Measurements from ENCODE around the gene GRM8.

GRCh38 chr7:126533715-126534114, 719.0 kb downstream of the GRM8 start:
- TF ChIP-seq POLR2AphosphoS5 (IDR thresholded peaks at IDR 0.05; ENCODE audit: low read depth, low read length): no peak
- no peak for TF ChIP-seq REST (IDR thresholded peaks at IDR 0.05; ENCODE audit: insufficient read depth in 1 of 2, low read depth in 2 of 2, low read length in 2 of 2)
- TF ChIP-seq SIN3A (IDR thresholded peaks at IDR 0.05; ENCODE audit: borderline replicate concordance, insufficient read depth, low read length): no peak
- TF ChIP-seq TAF1 (IDR thresholded peaks at IDR 0.05; ENCODE audit: borderline replicate concordance, insufficient read depth, low read length): no peak

All from PFSK-1 (cell line).